ENCODE results near the gene LRBA. TPM values are rescaled to one million over a fixed set of nuclear protein-coding genes. Genes with fewer than 3 reads are reported as not detected.

The LRBA gene
- total RNA-seq, 4 donors from 2014 or later: 13.3 to 21.2 (median 20.1) TPM

- no peak for TF ChIP-seq POLR2A (IDR thresholded peaks at IDR 0.05; ENCODE audit: low read depth)
- no peak for TF ChIP-seq CTCF (IDR thresholded peaks at IDR 0.05)
- TF ChIP-seq POLR2AphosphoS5 (IDR thresholded peaks at IDR 0.05): no peak
- TF ChIP-seq EP300 (IDR thresholded peaks at IDR 0.05): no peak
- Histone ChIP-seq H3K27me3 (no peaks in the 10 kb centered on the region), H3K27ac (replicated peaks in 1 of 4) (no peak overlapping the region), H3K9me3 (no peaks in the 10 kb centered on the region), H3K36me3 (peaks cover 0 to 10% (median 2%) of the 10 kb centered on the region in 4 donors), H3K4me3 (no peak overlapping the region), H3K4me1 (no peaks in the 10 kb centered on the region)
- no peak for DNase-seq (ENCODE audit: extremely low spot score)
- 94% methylated on average over 3 of the region's 3 CpGs for WGBS
- intact Hi-C loops (cut with DNase I): no loop called here
Observed at GRCh38 chr4:150805183-150806025, 209.7 kb downstream of the LRBA start.

GRCh38 chr4:150801833-150802232 is 213.3 kb downstream of the LRBA start:
- Histone ChIP-seq H3K4me1 (no peaks in the 10 kb centered on the region), H3K9me3 (no peaks in the 10 kb centered on the region), H3K36me3 (peaks cover 0 to 10% (median 2%) of the 10 kb centered on the region in 4 donors), H3K27ac (replicated peaks in 1 of 4) (no peak overlapping the region), H3K27me3 (no peaks in the 10 kb centered on the region), H3K4me3 (no peak overlapping the region)
- DNase-seq (ENCODE audit: extremely low spot score): no peak
- TF ChIP-seq POLR2AphosphoS5 (IDR thresholded peaks at IDR 0.05): no peak
- no peak for TF ChIP-seq POLR2A (IDR thresholded peaks at IDR 0.05; ENCODE audit: low read depth)
- TF ChIP-seq EP300 (IDR thresholded peaks at IDR 0.05): no peak
- TF ChIP-seq CTCF (IDR thresholded peaks at IDR 0.05): no peak
- intact Hi-C loops (cut with DNase I): no loop called here
- WGBS: 97% methylated on average over 4 of the region's 4 CpGs

GRCh38 chr4:150799207-150799606 is 215.9 kb downstream of the LRBA start:
- WGBS: 94% methylated on average over 2 of the region's 2 CpGs

GRCh38 chr4:150794706-150795105 is 220.4 kb downstream of the LRBA start:
- intact Hi-C loops (cut with DNase I): no loop called here
- Histone ChIP-seq H3K27ac (replicated peaks in 1 of 4) (no peak overlapping the region), H3K4me3 (no peak overlapping the region), H3K9me3 (no peaks in the 10 kb centered on the region), H3K36me3 (no peaks in the 10 kb centered on the region), H3K27me3 (no peaks in the 10 kb centered on the region), H3K4me1 (no peaks in the 10 kb centered on the region)
- 73% methylated on average over 2 of the region's 2 CpGs for WGBS
- no peak for DNase-seq (ENCODE audit: extremely low spot score)
- no peak for TF ChIP-seq POLR2A (IDR thresholded peaks at IDR 0.05; ENCODE audit: low read depth)
- no peak for TF ChIP-seq CTCF (IDR thresholded peaks at IDR 0.05)
- TF ChIP-seq EP300 (IDR thresholded peaks at IDR 0.05): no peak
- no peak for TF ChIP-seq POLR2AphosphoS5 (IDR thresholded peaks at IDR 0.05)

More at GRCh38 chr4:150799207-150799606, 215.9 kb downstream of the LRBA start:
- no peak for DNase-seq (ENCODE audit: extremely low spot score)
- Histone ChIP-seq H3K9me3 (no peaks in the 10 kb centered on the region), H3K4me3 (no peak overlapping the region), H3K27me3 (no peaks in the 10 kb centered on the region), H3K36me3 (no peaks in the 10 kb centered on the region), H3K4me1 (no peaks in the 10 kb centered on the region), H3K27ac (replicated peaks in 1 of 4) (no peak overlapping the region)
- intact Hi-C loops (cut with DNase I): no loop called here
- no peak for TF ChIP-seq POLR2A (IDR thresholded peaks at IDR 0.05; ENCODE audit: low read depth)
- no peak for TF ChIP-seq EP300 (IDR thresholded peaks at IDR 0.05)
- no peak for TF ChIP-seq POLR2AphosphoS5 (IDR thresholded peaks at IDR 0.05)
- no peak for TF ChIP-seq CTCF (IDR thresholded peaks at IDR 0.05)
